HepG2 (cell line): ENCODE measurements around the gene BMPER. TPM values are rescaled to one million over a fixed set of nuclear protein-coding genes. Genes with fewer than 3 reads are reported as not detected.

ENCODE experiments used
- ATAC-seq: fragments of 200-7000 bp; cut with Tn5 transposase; 3 replicates; pipeline ENCODE4 v1.9.1; 2020; ENCODE audit warnings: mild to moderate bottlenecking, moderate library complexity
- BruUV-seq: library from RNA; stranded (reverse); fragments of 400-500 nt; replicated peaks from 2 replicates; lab custom pipeline; 2021; lab: Mats Ljungman, UMichigan
- CTCF ChIA-PET: fragments of 300-600 bp; formaldehyde crosslinking; extraction: SDS; loops from one replicate; lab custom pipeline; 2021; ENCODE audit warnings: low total read pairs, inconsistent platforms, low intra/inter-chr PET ratio; lab: Yijun Ruan, JAX
- POLR2A ChIA-PET: fragments of 350-600 bp; sonication (Branson Sonifier 250); formaldehyde crosslinking; loops from one replicate; lab custom pipeline; 2020; ENCODE audit warnings: antibody characterized with exemption, inconsistent platforms; lab: Yijun Ruan, JAX
- DNase-seq: peaks from one replicate; pipeline ENCODE4 v3.0.0-alpha.2; 2015; ENCODE audit warnings: low spot score
- FAIRE-seq: peaks from 3 replicates; lab custom pipeline; 2011; peaks lifted over from hg19 to GRCh38; lab: Jason Lieb, UNC
- H2AFZ ChIP-seq: one replicate; pipeline ENCODE4 v1.6.1; 2011; ENCODE audit warnings: low read length, inconsistent platforms
- H3K27ac ChIP-seq: fragments of 300-600 bp; 3 replicates; pipeline ENCODE4 v1.8.0; 2011; ENCODE audit warnings: mixed run types, mild to moderate bottlenecking, mixed read lengths, low read length, inconsistent platforms; ENCODE audit not compliant: insufficient read depth; ENCODE audit errors: extremely low read length
- H3K27me3 ChIP-seq, 2 experiments: fragments of 200-600 bp in 1 of 2; 2 replicates in 1 of 2; 3 replicates in 1 of 2; pipeline versions ENCODE4 v1.6.0 to v1.8.0; 2011; ENCODE audit warnings: low read length in 2 of 2, mild to moderate bottlenecking in 2 of 2, moderate library complexity in 2 of 2, inconsistent platforms in 1 of 2; ENCODE audit not compliant: insufficient read depth in 2 of 2, control insufficient read depth in 1 of 2
- H3K36me3 ChIP-seq, 2 experiments: fragments of 200-600 bp in 1 of 2; replicated peaks in 1 of 2; 2 replicates in 1 of 2; 3 replicates in 1 of 2; pipeline versions ENCODE4 v1.5.1 to v1.8.0; 2011; ENCODE audit warnings: low read length in 2 of 2, inconsistent platforms in 1 of 2; ENCODE audit not compliant: insufficient read depth in 2 of 2, control insufficient read depth in 1 of 2
- H3K4me1 ChIP-seq: 2 replicates; pipeline ENCODE4 v1.5.1; 2012; ENCODE audit warnings: low read length, inconsistent platforms; ENCODE audit not compliant: insufficient read depth
- H3K4me2 ChIP-seq: 2 replicates; pipeline ENCODE4 v1.6.0; 2011; ENCODE audit warnings: low read depth, low read length, inconsistent platforms
- H3K4me3 ChIP-seq, 3 experiments: fragments of 200-600 bp in 1 of 3; sonication (generic), shearing (Covaris generic) in 1 of 3; replicated peaks in 1 of 3; 2 replicates each; pipeline ENCODE4 v1.5.1; 2011 to 2016; ENCODE audit warnings: low read length in 3 of 3, inconsistent platforms in 2 of 3, low read depth in 2 of 3, mild to moderate bottlenecking in 2 of 3, control low read depth in 1 of 3, mixed read lengths in 1 of 3; ENCODE audit not compliant: insufficient read depth in 1 of 3
- H3K79me2 ChIP-seq: one replicate; pipeline ENCODE4 v1.6.1; 2011; ENCODE audit warnings: low read length, inconsistent platforms; ENCODE audit not compliant: insufficient read depth
- H3K9ac ChIP-seq: 2 replicates; pipeline ENCODE4 v1.6.0; 2011; ENCODE audit warnings: mild to moderate bottlenecking, low read depth, low read length, inconsistent platforms; ENCODE audit not compliant: insufficient read depth
- H3K9me3 ChIP-seq: 2 replicates; pipeline ENCODE4 v1.5.1; 2012; ENCODE audit warnings: mild to moderate bottlenecking, low read length
- H4K20me1 ChIP-seq: 2 replicates; pipeline ENCODE4 v1.6.0; 2011; ENCODE audit warnings: inconsistent platforms, mild to moderate bottlenecking, low read length, moderate library complexity; ENCODE audit not compliant: insufficient read depth
- EP300 ChIP-seq, 3 experiments: sonication (generic) in 1 of 3; formaldehyde crosslinking in 1 of 3; IDR thresholded peaks; 2 replicates each; pipeline versions ENCODE4 v1.5.1 to v1.6.1; 2011 to 2020; ENCODE audit warnings: low read depth in 2 of 3, low read length in 2 of 3, borderline replicate concordance in 1 of 3, improper control_type of control experiment in 1 of 3, mild to moderate bottlenecking in 1 of 3, missing genetic modification reagents in 1 of 3, moderate library complexity in 1 of 3
- IKZF4 ChIP-seq: sonication (generic); formaldehyde crosslinking; IDR thresholded peaks from 2 replicates; pipeline ENCODE4 v1.5.1; 2020; ENCODE audit warnings: borderline replicate concordance, mild to moderate bottlenecking, low read depth, missing genetic modification reagents; ENCODE audit errors: not compliant biosample characterization
- TARDBP ChIP-seq: sonication (generic); formaldehyde crosslinking; IDR thresholded peaks from 2 replicates; pipeline ENCODE4 v1.8.0; 2022; ENCODE audit warnings: mild to moderate bottlenecking, missing genetic modification reagents
- ZNF317 ChIP-seq: sonication (generic); formaldehyde crosslinking; IDR thresholded peaks from 2 replicates; pipeline ENCODE4 v1.5.0; 2020; ENCODE audit warnings: mild to moderate bottlenecking, missing genetic modification reagents
- ZNF883 ChIP-seq: sonication (generic); formaldehyde crosslinking; IDR thresholded peaks from 2 replicates; pipeline ENCODE4 v1.5.1; 2020; ENCODE audit warnings: mild to moderate bottlenecking, missing genetic modification reagents; ENCODE audit errors: not compliant biosample characterization
- WGBS: methylation state at CpG from one replicate; pipeline ENCODE4 v1.1.6; 2017; ENCODE audit warnings: low lambda C conversion rate; 5-methylcytosine and 5-hydroxymethylcytosine counted together
- in situ Hi-C: cut with HindIII; loops from 2 replicates; pipeline ENCODE4 v1.10.0; 2017; ENCODE audit warnings: low pct_unique_long_range_greater_than_20kb; ENCODE audit not compliant: extremely low pct_ligation_motif_present
- intact Hi-C: fragments of 100-400 bp; cut with micrococcal nuclease; formaldehyde crosslinking; loops from one replicate; pipeline ENCODE4 v1.10.0; 2022; ENCODE audit not compliant: unreplicated experiment
- polyA plus RNA-seq, 8 experiments: library from polyadenylated mRNA; depleted of rRNA in 3 of 8; stranded (reverse) in 7 of 8; unstranded in 1 of 8; fragments of >200 nt; fragmentation: Illumina TruSeq in 4 of 8; extraction: Trizol in 4 of 8; gene quantifications; 2 replicates each; pipeline versions ENCODE4 v1.2.1 to v1.2.3, GENCODE V29; 2011 to 2016; ENCODE audit warnings: low read depth in 4 of 8, missing spikeins in 1 of 8, mixed read lengths in 1 of 8; ENCODE audit not compliant: insufficient read depth in 1 of 8
- total RNA-seq, 5 experiments: library from RNA; depleted of rRNA; stranded (reverse); fragments of >200 nt; fragmentation: Illumina TruSeq; extraction: Trizol; gene quantifications; 2 replicates each; pipeline ENCODE4 v1.2.3, GENCODE V29; 2016; ENCODE audit warnings: low read depth in 1 of 5
- TF ChIP-seq, protein P1 (sequence below): sonication (generic); formaldehyde crosslinking; IDR thresholded peaks from 2 replicates; pipeline ENCODE4 v1.4.0; 2020; ENCODE audit warnings: missing genetic modification reagents, borderline replicate concordance
- TF ChIP-seq, protein P2 (sequence below): sonication (generic); formaldehyde crosslinking; IDR thresholded peaks from 2 replicates; pipeline ENCODE4 v1.8.0; 2022; ENCODE audit warnings: mild to moderate bottlenecking, missing genetic modification reagents, borderline replicate concordance
- TF ChIP-seq, protein P3 (sequence below): sonication (generic); formaldehyde crosslinking; IDR thresholded peaks from 2 replicates; pipeline ENCODE4 v1.4.0; 2020; ENCODE audit warnings: low read depth, missing genetic modification reagents
- TF ChIP-seq, protein P4 (sequence below): IDR thresholded peaks from 2 replicates; pipeline ENCODE4 v1.6.1; 2016

The BMPER gene
- total and polyA plus RNA-seq, 2 of the 13 experiments (the other 11 are each of a cell fraction or from before 2014, with no cell fraction given), result not detected

DNA sequence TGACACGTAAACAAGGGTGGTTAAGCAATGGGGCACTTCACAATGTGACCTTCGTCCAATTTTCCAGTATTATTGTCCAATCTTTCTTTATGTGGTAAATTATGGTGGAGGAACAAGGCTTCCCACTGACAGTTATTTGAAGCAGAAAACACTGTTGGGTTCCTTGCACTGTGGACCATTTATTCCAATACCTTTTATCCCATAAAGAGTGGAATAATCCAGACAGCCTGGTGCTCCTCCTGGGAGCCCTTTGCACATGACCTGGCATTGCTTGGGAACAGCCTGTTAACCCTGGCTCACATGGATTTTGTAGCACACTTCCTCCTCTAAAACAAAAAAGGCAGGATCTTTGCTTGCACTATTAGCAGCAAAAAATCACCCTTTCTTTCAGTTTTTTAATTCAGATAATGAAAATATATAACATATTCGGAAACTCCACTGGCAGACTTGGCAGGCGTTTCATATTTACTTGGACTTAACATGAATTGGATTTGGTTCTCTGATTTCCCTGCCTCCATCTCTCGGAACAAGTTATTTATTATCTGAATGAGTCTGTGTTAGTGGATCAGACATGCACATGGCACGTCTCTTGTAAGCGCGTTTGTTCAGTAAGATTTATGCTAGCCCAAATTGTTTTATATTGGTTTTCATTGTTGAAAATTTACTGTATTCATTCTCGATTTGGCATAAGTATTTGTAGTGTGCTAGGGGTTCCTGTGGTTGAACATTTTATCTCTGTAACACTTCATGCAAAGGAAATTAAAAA lies 59.3 kb downstream of the BMPER start:
- no peak for FAIRE-seq
- no peak for DNase-seq

More for the DNA sequence above, 59.3 kb downstream of the BMPER start:
- Histone ChIP-seq H3K27me3 (peaks cover 0 to 9% of the 10 kb centered on the region in 2 experiments; a peak in 1 of 5 replicates), H3K4me3 (no peak overlapping the region), H3K27ac (no peak overlapping the region), H4K20me1 (no peaks in the 10 kb centered on the region), H3K9me3 (no peaks in the 10 kb centered on the region), H3K4me2 (no peak overlapping the region), H3K36me3 (no peaks in the 10 kb centered on the region), H3K4me1 (no peaks in the 10 kb centered on the region), H2AFZ (no peak overlapping the region), H3K9ac (no peak overlapping the region), H3K79me2 (no peaks in the 10 kb centered on the region)
- in situ Hi-C loops, result no loop called here
- no TSS peak for BruUV-seq
- CTCF ChIA-PET, result no interaction called here
- TF ChIP-seq, protein P1, sequence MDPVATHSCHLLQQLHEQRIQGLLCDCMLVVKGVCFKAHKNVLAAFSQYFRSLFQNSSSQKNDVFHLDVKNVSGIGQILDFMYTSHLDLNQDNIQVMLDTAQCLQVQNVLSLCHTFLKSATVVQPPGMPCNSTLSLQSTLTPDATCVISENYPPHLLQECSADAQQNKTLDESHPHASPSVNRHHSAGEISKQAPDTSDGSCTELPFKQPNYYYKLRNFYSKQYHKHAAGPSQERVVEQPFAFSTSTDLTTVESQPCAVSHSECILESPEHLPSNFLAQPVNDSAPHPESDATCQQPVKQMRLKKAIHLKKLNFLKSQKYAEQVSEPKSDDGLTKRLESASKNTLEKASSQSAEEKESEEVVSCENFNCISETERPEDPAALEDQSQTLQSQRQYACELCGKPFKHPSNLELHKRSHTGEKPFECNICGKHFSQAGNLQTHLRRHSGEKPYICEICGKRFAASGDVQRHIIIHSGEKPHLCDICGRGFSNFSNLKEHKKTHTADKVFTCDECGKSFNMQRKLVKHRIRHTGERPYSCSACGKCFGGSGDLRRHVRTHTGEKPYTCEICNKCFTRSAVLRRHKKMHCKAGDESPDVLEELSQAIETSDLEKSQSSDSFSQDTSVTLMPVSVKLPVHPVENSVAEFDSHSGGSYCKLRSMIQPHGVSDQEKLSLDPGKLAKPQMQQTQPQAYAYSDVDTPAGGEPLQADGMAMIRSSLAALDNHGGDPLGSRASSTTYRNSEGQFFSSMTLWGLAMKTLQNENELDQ (CRISPR knock-in tag), result no peak
- TF ChIP-seq, protein P2, sequence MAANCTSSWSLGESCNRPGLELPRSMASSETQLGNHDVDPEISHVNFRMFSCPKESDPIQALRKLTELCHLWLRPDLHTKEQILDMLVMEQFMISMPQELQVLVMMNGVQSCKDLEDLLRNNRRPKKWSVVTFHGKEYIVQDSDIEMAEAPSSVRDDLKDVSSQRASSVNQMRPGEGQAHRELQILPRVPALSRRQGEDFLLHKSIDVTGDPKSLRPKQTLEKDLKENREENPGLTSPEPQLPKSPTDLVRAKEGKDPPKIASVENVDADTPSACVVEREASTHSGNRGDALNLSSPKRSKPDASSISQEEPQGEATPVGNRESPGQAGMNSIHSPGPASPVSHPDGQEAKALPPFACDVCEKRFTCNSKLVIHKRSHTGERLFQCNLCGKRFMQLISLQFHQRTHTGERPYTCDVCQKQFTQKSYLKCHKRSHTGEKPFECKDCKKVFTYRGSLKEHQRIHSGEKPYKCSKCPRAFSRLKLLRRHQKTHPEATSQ (CRISPR knock-in tag), result no peak
- TF ChIP-seq ZNF883 (CRISPR knock-in tag) (no peak), IKZF4 (no peak), ZNF317 (CRISPR knock-in tag) (no peak), TARDBP (CRISPR knock-in tag) (no peak), EP300 (IDR thresholded peaks at IDR 0.05; ENCODE audit: low read depth in 2 of 2, low read length in 2 of 2) (no peak), EP300 (CRISPR knock-in tag; IDR thresholded peaks at IDR 0.05; ENCODE audit: borderline replicate concordance) (no peak)
- TF ChIP-seq, protein P3, sequence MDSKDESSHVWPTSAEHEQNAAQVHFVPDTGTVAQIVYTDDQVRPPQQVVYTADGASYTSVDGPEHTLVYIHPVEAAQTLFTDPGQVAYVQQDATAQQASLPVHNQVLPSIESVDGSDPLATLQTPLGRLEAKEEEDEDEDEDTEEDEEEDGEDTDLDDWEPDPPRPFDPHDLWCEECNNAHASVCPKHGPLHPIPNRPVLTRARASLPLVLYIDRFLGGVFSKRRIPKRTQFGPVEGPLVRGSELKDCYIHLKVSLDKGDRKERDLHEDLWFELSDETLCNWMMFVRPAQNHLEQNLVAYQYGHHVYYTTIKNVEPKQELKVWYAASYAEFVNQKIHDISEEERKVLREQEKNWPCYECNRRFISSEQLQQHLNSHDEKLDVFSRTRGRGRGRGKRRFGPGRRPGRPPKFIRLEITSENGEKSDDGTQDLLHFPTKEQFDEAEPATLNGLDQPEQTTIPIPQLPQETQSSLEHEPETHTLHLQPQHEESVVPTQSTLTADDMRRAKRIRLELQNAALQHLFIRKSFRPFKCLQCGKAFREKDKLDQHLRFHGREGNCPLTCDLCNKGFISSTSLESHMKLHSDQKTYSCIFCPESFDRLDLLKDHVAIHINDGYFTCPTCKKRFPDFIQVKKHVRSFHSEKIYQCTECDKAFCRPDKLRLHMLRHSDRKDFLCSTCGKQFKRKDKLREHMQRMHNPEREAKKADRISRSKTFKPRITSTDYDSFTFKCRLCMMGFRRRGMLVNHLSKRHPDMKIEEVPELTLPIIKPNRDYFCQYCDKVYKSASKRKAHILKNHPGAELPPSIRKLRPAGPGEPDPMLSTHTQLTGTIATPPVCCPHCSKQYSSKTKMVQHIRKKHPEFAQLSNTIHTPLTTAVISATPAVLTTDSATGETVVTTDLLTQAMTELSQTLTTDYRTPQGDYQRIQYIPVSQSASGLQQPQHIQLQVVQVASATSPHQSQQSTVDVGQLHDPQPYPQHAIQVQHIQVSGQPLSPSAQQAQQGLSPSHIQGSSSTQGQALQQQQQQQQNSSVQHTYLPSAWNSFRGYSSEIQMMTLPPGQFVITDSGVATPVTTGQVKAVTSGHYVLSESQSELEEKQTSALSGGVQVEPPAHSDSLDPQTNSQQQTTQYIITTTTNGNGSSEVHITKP (CRISPR knock-in tag), result no peak
- TF ChIP-seq, protein P4, sequence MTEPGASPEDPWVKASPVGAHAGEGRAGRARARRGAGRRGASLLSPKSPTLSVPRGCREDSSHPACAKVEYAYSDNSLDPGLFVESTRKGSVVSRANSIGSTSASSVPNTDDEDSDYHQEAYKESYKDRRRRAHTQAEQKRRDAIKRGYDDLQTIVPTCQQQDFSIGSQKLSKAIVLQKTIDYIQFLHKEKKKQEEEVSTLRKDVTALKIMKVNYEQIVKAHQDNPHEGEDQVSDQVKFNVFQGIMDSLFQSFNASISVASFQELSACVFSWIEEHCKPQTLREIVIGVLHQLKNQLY (CRISPR knock-in tag), result no peak
- POLR2A ChIA-PET, result no interaction called here
- ATAC-seq, result no peak
- intact Hi-C loops, result no loop called here
- 18% methylated on average over 9 of the region's 9 CpGs for WGBS
